Measurements from ENCODE around the gene KDM2B. TPM values are rescaled to one million over a fixed set of nuclear protein-coding genes. Genes with fewer than 3 reads are reported as not detected.

Gene KDM2B
- total and polyA plus RNA-seq, 10 of the 15 experiments (the other 5 are each of a cell fraction or from before 2014, with no cell fraction given), result 13.6 to 124 (median 40.4) TPM

- no peak; the same call in 1 of the 2 replicates for TF ChIP-seq RELB (IDR thresholded peaks at IDR 0.05; ENCODE audit: low read depth)
- no peak for TF ChIP-seq IRF5 (IDR thresholded peaks at IDR 0.05; ENCODE audit: borderline replicate concordance)
- no peak for TF ChIP-seq STAT3 (IDR thresholded peaks at IDR 0.05; ENCODE audit: low read depth, low read length)
- TF ChIP-seq SRF (IDR thresholded peaks at IDR 0.05; ENCODE audit: low read depth in 2 of 2, low read length in 2 of 2), result no peak
- TF ChIP-seq PML (IDR thresholded peaks at IDR 0.05; ENCODE audit: low read length), result 0 out of 2 replicates have a peak, but pooled peaks have one; percentile 25
- TF ChIP-seq ZNF622 (IDR thresholded peaks at IDR 0.05), result no peak
- no peak for TF ChIP-seq ZNF384 (IDR thresholded peaks at IDR 0.05; ENCODE audit: borderline replicate concordance, low read depth, low read length)
- no peak for TF ChIP-seq FOS (IDR thresholded peaks at IDR 0.05; ENCODE audit: borderline replicate concordance, extremely low read depth, insufficient read length)
- no peak for TF ChIP-seq FOXK2 (IDR thresholded peaks at IDR 0.05)
- TF ChIP-seq MYC (IDR thresholded peaks at IDR 0.05; ENCODE audit: insufficient read depth, insufficient read length, insufficient replicate concordance, low read length, severe bottlenecking), result no peak
- TF ChIP-seq SPI1 (IDR thresholded peaks at IDR 0.05; ENCODE audit: borderline replicate concordance, insufficient read depth, low read depth, low read length), result no peak
- peak; percentile 29; the same call in 1 of the 2 replicates for TF ChIP-seq PKNOX1 (IDR thresholded peaks at IDR 0.05)
- no peak for TF ChIP-seq SMC3 (IDR thresholded peaks at IDR 0.05; ENCODE audit: borderline replicate concordance, low read length)
- TF ChIP-seq MTA3 (IDR thresholded peaks at IDR 0.05; ENCODE audit: borderline replicate concordance, low read length), result no peak
- no peak for TF ChIP-seq IRF3 (IDR thresholded peaks at IDR 0.05)
- no peak for TF ChIP-seq ATF3 (IDR thresholded peaks at IDR 0.05; ENCODE audit: borderline replicate concordance, extremely low read depth, low read depth, low read length)
- 0 out of 2 replicates have a peak, but pooled peaks have one; percentile 51 for TF ChIP-seq HDGF (IDR thresholded peaks at IDR 0.05)
- no peak for TF ChIP-seq ZNF687 (IDR thresholded peaks at IDR 0.05)
- 0 out of 2 replicates have a peak, but pooled peaks have one; percentile 39 for TF ChIP-seq GABPA (IDR thresholded peaks at IDR 0.05; ENCODE audit: low read depth)
- TF ChIP-seq NR2C2 (IDR thresholded peaks at IDR 0.05; ENCODE audit: borderline replicate concordance, control insufficient read depth, insufficient read length, low read depth), result no peak
These were observed 189.1 kb downstream of the KDM2B start (continued) for GRCh38 chr12:121391619-121392324.

Data from GM12878 (cell line).